Esophagus squamous epithelium (tissue), 4 donors: ENCODE data around the gene ANGPTL3.
"Not testable (repeated sequence)": the region's sequence is repeated elsewhere in the genome, so short reads cannot be mapped to it uniquely, and the experiment has no call there.

Source experiments
- CTCF ChIP-seq, 6 experiments: fragments of 450-650 bp in 4 of 6; fragments of 200-600 bp in 2 of 6; sonication (generic) in 2 of 6; IDR thresholded peaks; one replicate each; pipeline ENCODE4 v1.5.1; 2016 to 2019; ENCODE audit warnings: antibody characterized with exemption in 6 of 6, mild to moderate bottlenecking in 4 of 6, moderate library complexity in 4 of 6
- POLR2A ChIP-seq, 4 donors: fragments of 450-650 bp; IDR thresholded peaks; one replicate each; pipeline ENCODE4 v1.6.1; 2017; ENCODE audit warnings: antibody characterized with exemption in 4 of 4, mild to moderate bottlenecking in 4 of 4, moderate library complexity in 3 of 4

- not testable (repeated sequence) for TF ChIP-seq POLR2A, CTCF (IDR thresholded peaks at IDR 0.05)
These were observed 13.3 kb downstream of the ANGPTL3 start for GRCh38 chr1:62610588-62610987.
